ACC112 (cell line): ENCODE measurements around the gene SEC14L2.
"Not testable (repeated sequence)": the region's sequence is repeated elsewhere in the genome, so short reads cannot be mapped to it uniquely, and the experiment has no call there.

Source experiments
- H2AFZ ChIP-seq: fragments of 200-600 bp; sonication (generic); one replicate; pipeline ENCODE4 v1.6.0; 2017; ENCODE audit warnings: antibody characterized with exemption, low read length; ENCODE audit not compliant: unreplicated experiment
- H3K27ac ChIP-seq: fragments of 200-600 bp; sonication (generic); 2 replicates; pipeline ENCODE4 v1.5.1; 2014; ENCODE audit warnings: low read depth, mild to moderate bottlenecking, antibody characterized with exemption, low read length, moderate library complexity
- H3K27me3 ChIP-seq: fragments of 200-600 bp; sonication (generic); 2 replicates; pipeline ENCODE4 v1.6.1; 2014; ENCODE audit warnings: mild to moderate bottlenecking, antibody characterized with exemption, low read length, moderate library complexity, mixed read lengths; ENCODE audit not compliant: insufficient read depth
- H3K36me3 ChIP-seq: fragments of 200-600 bp; sonication (generic); 2 replicates; pipeline ENCODE4 v1.6.1; 2016; ENCODE audit warnings: mild to moderate bottlenecking, antibody characterized with exemption, low read length, moderate library complexity, mixed read lengths; ENCODE audit not compliant: insufficient read depth
- H3K4me1 ChIP-seq: fragments of 200-600 bp; sonication (generic); one replicate; pipeline ENCODE4 v1.6.1; 2016; ENCODE audit warnings: low read length, mixed read lengths; ENCODE audit not compliant: insufficient read depth, unreplicated experiment, control insufficient read depth
- H3K4me3 ChIP-seq: fragments of 200-600 bp; sonication (generic); 2 replicates; pipeline ENCODE4 v1.5.1; 2014; ENCODE audit warnings: mild to moderate bottlenecking, low read depth, low read length
- H3K79me2 ChIP-seq: fragments of 200-600 bp; sonication (generic); one replicate; pipeline ENCODE4 v1.6.0; 2016; ENCODE audit warnings: low read length; ENCODE audit not compliant: control insufficient read depth, unreplicated experiment, insufficient read depth

SEC14L2 gene

GRCh38 chr22:30439226-30439625, 42.4 kb downstream of the SEC14L2 start:
- H3K79me2 ChIP-seq: no peaks in the 10 kb centered on the region
- no peak overlapping the region for H3K4me3 ChIP-seq
- no peaks in the 10 kb centered on the region for H3K36me3 ChIP-seq
- H2AFZ ChIP-seq: no peak overlapping the region
- H3K27ac ChIP-seq: no peak overlapping the region
- H3K4me1 ChIP-seq: peaks cover 4% of the 10 kb centered on the region
- H3K27me3 ChIP-seq: no peaks in the 10 kb centered on the region

DNA sequence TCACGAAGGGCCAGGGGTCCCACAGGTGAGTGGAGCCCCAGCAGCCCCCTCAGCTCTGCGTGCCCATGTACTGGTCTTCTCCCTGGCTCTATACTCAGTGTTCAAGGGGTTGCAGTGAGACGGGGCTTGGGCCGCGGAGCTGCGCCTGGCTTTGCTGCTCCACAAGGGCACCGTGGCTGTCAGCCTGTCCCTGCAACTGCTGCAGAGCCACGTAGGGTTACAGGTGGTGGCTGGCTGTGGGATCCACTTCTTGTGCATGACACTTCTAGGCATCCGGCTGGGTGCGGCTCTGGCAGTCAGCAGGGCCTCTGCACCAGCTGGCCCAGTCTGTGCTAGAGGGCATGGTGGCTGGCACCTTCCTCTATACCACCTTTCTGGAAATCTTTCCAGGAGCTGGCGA, 43.0 kb downstream of the SEC14L2 start:
- H3K4me1 ChIP-seq: peaks cover 5% of the 10 kb centered on the region
- H2AFZ ChIP-seq: no peak overlapping the region
- H3K27me3 ChIP-seq: no peaks in the 10 kb centered on the region
- no peak overlapping the region for H3K4me3 ChIP-seq
- no peak overlapping the region for H3K27ac ChIP-seq
- H3K36me3 ChIP-seq: no peaks in the 10 kb centered on the region
- no peaks in the 10 kb centered on the region for H3K79me2 ChIP-seq

GRCh38 chr22:30441088-30441487, 44.3 kb downstream of the SEC14L2 start:
- H2AFZ ChIP-seq: no peak overlapping the region
- no peak overlapping the region for H3K27ac ChIP-seq
- H3K4me1 ChIP-seq: peaks cover 12% of the 10 kb centered on the region
- no peak overlapping the region for H3K4me3 ChIP-seq
- H3K27me3 ChIP-seq: no peaks in the 10 kb centered on the region
- no peaks in the 10 kb centered on the region for H3K36me3 ChIP-seq
- no peaks in the 10 kb centered on the region for H3K79me2 ChIP-seq

- H3K36me3 ChIP-seq: no peaks in the 10 kb centered on the region
- no peaks in the 10 kb centered on the region for H3K27me3 ChIP-seq
- H3K27ac ChIP-seq: peak overlapping the region; percentile 12; the same call in 1 of the 2 replicates
- peaks cover 12% of the 10 kb centered on the region for H3K4me1 ChIP-seq
- peak overlapping the region; percentile 30; the same call in 1 of the 2 replicates for H3K4me3 ChIP-seq
- H3K79me2 ChIP-seq: no peaks in the 10 kb centered on the region
- H2AFZ ChIP-seq: peak overlapping the region; percentile 50
Observed at GRCh38 chr22:30444632-30445437, 48.0 kb downstream of the SEC14L2 start.

GRCh38 chr22:30445438-30446145, 48.8 kb downstream of the SEC14L2 start:
- H3K36me3 ChIP-seq: no peaks in the 10 kb centered on the region
- H3K79me2 ChIP-seq: no peaks in the 10 kb centered on the region
- no peaks in the 10 kb centered on the region for H3K27me3 ChIP-seq
- peaks cover 12% of the 10 kb centered on the region for H3K4me1 ChIP-seq
- H3K27ac ChIP-seq: peak overlapping the region; percentile 34; the same call in 1 of the 2 replicates
- H3K4me3 ChIP-seq: no peak overlapping the region
- H2AFZ ChIP-seq: no peak overlapping the region

DNA sequence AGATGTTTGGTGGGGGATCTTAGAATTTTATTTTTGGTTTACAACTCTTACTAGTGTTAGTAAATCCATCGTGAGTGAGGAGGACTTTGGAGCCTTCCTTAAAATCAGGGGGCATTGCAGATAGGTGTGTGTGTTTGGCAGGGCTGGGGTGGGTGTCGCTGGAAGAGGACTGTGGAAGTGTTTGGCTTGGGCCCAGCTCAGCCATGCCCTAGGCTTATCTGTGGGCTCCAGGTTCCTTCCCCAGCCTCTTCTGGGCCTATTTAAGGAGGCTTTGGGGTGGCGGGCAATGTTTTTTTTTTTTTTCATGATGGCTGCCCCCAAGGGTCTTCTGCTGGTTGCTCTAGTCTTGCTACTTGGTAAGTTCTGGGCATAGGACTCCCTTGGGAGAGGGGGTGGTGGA, 50.8 kb downstream of the SEC14L2 start:
- Histone ChIP-seq H3K4me3 (no peak overlapping the region), H3K27me3 (no peaks in the 10 kb centered on the region), H2AFZ (no peak overlapping the region), H3K4me1 (peaks cover 12% of the 10 kb centered on the region), H3K36me3 (no peaks in the 10 kb centered on the region), H3K27ac (no peak overlapping the region), H3K79me2 (no peaks in the 10 kb centered on the region)

- H3K4me1 ChIP-seq, H3K27me3 ChIP-seq, H2AFZ ChIP-seq, H3K79me2 ChIP-seq, H3K4me3 ChIP-seq, H3K36me3 ChIP-seq, H3K27ac ChIP-seq: not testable (repeated sequence)
Observed at GRCh38 chr22:30451488-30451887, 54.7 kb downstream of the SEC14L2 start.

GRCh38 chr22:30452861-30453260, 56.0 kb downstream of the SEC14L2 start:
- H3K79me2 ChIP-seq: no peaks in the 10 kb centered on the region
- H3K36me3 ChIP-seq: no peaks in the 10 kb centered on the region
- no peaks in the 10 kb centered on the region for H3K27me3 ChIP-seq
- H3K27ac ChIP-seq: no peak overlapping the region
- H3K4me1 ChIP-seq: no peaks in the 10 kb centered on the region
- no peak overlapping the region for H3K4me3 ChIP-seq
- H2AFZ ChIP-seq: no peak overlapping the region

DNA sequence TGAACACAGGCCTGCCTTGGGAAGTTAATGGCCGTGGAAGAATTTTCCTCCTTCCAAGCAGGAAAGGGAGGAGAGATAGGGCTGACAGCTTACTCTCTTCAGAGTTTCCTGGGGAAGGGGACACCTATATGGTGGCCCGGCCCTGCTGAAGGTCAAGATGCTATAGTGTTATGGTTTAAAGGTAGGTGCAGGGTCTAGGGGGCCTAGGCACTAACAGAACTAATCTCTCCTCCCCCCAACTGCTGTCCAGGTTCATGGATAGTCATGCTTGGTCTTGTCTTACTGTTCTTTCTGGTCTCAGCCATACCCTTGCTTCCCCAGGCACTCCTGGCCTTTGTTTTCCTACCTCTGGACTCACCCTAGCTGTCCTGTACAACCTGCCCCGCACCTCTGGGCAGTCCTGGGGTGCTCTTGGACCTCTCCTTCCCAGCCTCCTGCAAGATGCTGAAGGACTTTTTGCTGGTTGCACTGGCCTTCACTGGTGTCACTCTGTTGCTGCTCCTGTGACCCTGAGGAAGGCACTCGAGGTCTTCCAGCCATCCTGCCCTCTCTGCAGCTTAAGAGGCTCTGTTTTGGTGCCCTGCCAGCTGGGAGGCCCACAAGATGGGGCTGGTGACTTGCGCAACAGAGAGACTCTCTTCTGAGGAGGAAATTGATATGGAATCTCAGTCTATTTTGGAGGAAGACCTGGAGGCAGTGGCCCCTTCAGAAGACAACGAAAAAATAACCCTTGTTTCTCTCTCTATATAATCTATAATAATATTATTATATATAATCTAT, 57.1 kb downstream of the SEC14L2 start:
- Histone ChIP-seq H2AFZ (no peak overlapping the region), H3K27me3 (no peaks in the 10 kb centered on the region), H3K27ac (no peak overlapping the region)

GRCh38 chr22:30455075-30455840, 58.4 kb downstream of the SEC14L2 start:
- Histone ChIP-seq H3K79me2 (no peaks in the 10 kb centered on the region), H3K36me3 (no peaks in the 10 kb centered on the region), H3K4me3 (no peak overlapping the region), H3K27me3 (no peaks in the 10 kb centered on the region), H3K27ac (no peak overlapping the region), H3K4me1 (no peaks in the 10 kb centered on the region), H2AFZ (no peak overlapping the region)

More for the DNA sequence above, 57.1 kb downstream of the SEC14L2 start:
- Histone ChIP-seq H3K4me3 (no peak overlapping the region), H3K79me2 (no peaks in the 10 kb centered on the region), H3K4me1 (no peaks in the 10 kb centered on the region), H3K36me3 (no peaks in the 10 kb centered on the region)
